Colonic mucosa (tissue), 4 donors: ENCODE measurements around the gene CHRNA9. TPM values are rescaled to one million over a fixed set of nuclear protein-coding genes. Genes with fewer than 3 reads are reported as not detected.

Experiments
- DNase-seq: peaks from one replicate; pipeline ENCODE4 v3.0.0-alpha.2; 2020
- H3K27ac ChIP-seq: fragments of 200-600 bp; one replicate; pipeline ENCODE4 v1.8.0; 2021
- H3K27me3 ChIP-seq: fragments of 200-600 bp; one replicate; pipeline ENCODE4 v1.8.0; 2021
- H3K36me3 ChIP-seq: fragments of 200-600 bp; one replicate; pipeline ENCODE4 v1.8.0; 2021
- H3K4me1 ChIP-seq: fragments of 200-600 bp; one replicate; pipeline ENCODE4 v1.8.0; 2021; ENCODE audit warnings: mild to moderate bottlenecking
- H3K4me3 ChIP-seq: fragments of 200-600 bp; one replicate; pipeline ENCODE4 v1.8.0; 2021
- H3K9ac ChIP-seq, 2 donors: one replicate each; pipeline ENCODE4 v1.7.0; 2013; ENCODE audit warnings: control low read depth in 2 of 2, low read depth in 2 of 2, low read length in 2 of 2
- H3K9me3 ChIP-seq: fragments of 200-600 bp; one replicate; pipeline ENCODE4 v1.8.0; 2021
- intact Hi-C: fragments of 100-400 bp; cut with DNase I; formaldehyde crosslinking; loops from one replicate; pipeline ENCODE4 v1.14.1; 2022
- total RNA-seq, 2 donors: library from RNA; stranded (reverse); fragmentation: NEBNext Ultra II Directional in 1 of 2; extraction: Animal tissue kit (Norgen Biotek cat#: 25700) in 1 of 2; gene quantifications; one replicate each; pipeline ENCODE4 v1.2.1, GENCODE V29; 2021
- TF ChIP-seq, protein P1 (sequence below): fragments of 200-600 bp; IDR thresholded peaks from one replicate; pipeline ENCODE4 v1.8.0; 2022; ENCODE audit warnings: antibody characterized with exemption, mild to moderate bottlenecking
- donor health status: healthy.
- donor health status: DM: no; HTN: no; CAD: no.
- donor health status: DM: no; HTN: no; CAD: no.

Gene CHRNA9
- total RNA-seq, 2 donors from 2014 or later: not detected

DNA sequence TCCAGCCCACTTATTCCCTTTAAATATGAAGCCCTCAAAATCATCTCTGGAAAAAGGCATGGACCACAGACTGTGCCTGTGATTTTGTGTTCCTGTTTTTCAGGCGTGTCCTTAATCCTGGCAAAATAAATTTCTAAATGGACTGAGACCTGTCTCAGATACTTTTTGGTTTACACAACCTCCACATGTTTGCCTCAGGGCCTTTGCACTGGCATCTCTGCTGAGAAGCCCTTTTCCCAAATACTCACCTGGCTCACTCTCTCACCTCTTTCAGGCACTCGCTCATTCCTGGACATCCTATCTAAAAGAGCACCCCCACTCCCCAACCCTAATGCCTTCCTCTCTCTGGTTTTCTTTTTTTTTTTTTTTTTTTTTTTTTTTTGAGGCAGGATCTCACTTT, 40.5 kb downstream of the CHRNA9 start:
- H3K27ac ChIP-seq: no peak overlapping the region
- DNase-seq: no peak

DNA sequence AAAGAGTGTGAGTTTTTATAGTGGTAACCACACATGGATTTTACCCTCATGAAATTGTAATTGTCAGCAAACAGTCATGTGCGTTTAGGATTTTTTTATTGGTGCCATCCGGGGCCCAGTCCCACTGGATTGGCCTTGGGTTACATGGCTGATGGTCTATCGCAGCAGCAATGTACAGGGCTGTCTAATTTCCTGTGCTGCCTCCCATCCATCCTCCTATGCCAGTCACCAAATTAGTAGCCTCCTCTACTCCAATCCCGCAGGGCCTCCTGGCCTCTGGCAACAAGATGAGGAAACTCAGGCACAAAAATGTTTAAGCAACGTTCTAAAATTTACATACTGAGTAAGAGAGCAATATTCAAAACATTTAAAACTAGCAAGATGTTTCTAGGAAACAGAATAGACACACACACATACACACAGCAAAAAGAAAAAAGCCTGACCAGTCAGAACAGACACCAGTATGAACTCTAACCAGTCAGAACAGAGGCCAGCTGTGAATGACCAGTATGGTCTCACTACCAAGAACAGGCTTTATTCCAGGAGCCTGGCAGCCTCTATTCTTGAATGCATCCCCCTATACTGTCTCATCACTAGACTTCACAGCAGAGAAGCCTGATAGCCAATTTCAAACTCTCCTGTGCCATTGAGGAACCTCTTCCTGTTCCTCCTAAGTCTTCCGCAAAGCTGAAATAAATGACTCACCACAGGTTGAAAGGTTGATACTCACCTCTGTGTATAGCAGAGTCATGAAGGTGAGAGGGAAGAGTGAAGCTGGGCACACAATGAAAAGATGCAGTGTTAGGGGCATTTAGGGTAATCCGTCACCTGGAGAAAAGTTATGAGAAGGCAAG, 42.6 kb downstream of the CHRNA9 start:
- Histone ChIP-seq H3K27ac (peak overlapping the region; percentile 80), H3K4me3 (no peak overlapping the region), H3K9ac (peak overlapping the region in 1 of 2 donors; percentile 32), H3K27me3 (no peaks in the 10 kb centered on the region), H3K9me3 (no peaks in the 10 kb centered on the region), H3K4me1 (no peaks in the 10 kb centered on the region), H3K36me3 (no peaks in the 10 kb centered on the region)
- intact Hi-C loops: no loop called here
- peak; percentile 60 for DNase-seq
- TF ChIP-seq, protein P1, sequence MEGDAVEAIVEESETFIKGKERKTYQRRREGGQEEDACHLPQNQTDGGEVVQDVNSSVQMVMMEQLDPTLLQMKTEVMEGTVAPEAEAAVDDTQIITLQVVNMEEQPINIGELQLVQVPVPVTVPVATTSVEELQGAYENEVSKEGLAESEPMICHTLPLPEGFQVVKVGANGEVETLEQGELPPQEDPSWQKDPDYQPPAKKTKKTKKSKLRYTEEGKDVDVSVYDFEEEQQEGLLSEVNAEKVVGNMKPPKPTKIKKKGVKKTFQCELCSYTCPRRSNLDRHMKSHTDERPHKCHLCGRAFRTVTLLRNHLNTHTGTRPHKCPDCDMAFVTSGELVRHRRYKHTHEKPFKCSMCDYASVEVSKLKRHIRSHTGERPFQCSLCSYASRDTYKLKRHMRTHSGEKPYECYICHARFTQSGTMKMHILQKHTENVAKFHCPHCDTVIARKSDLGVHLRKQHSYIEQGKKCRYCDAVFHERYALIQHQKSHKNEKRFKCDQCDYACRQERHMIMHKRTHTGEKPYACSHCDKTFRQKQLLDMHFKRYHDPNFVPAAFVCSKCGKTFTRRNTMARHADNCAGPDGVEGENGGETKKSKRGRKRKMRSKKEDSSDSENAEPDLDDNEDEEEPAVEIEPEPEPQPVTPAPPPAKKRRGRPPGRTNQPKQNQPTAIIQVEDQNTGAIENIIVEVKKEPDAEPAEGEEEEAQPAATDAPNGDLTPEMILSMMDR: no peak

More for the DNA sequence above, 40.5 kb downstream of the CHRNA9 start:
- Histone ChIP-seq H3K4me1 (no peaks in the 10 kb centered on the region), H3K9me3 (no peaks in the 10 kb centered on the region), H3K9ac (no peak overlapping the region), H3K4me3 (no peak overlapping the region), H3K27me3 (no peaks in the 10 kb centered on the region), H3K36me3 (no peaks in the 10 kb centered on the region)
- intact Hi-C loops: no loop called here
- TF ChIP-seq, protein P1: no peak

DNA sequence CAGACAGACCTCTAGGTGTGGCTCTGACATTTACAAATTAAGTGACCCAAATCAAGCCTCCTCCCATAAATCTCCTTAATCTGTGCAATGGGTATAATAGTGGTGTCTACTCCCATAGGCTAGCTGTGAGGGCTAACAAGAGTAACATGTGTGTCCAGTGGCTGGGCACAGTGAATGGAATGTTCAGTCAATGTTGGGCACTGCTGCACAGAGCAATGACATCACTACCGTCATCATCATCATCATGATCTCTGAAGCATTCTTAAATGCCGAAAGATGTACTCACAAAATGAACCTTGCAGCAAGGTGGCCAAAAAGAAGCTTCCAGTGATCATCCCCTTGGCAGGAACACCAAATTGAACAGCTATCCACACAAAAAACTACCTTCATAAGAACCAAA, 43.5 kb downstream of the CHRNA9 start:
- intact Hi-C loops: no loop called here
- TF ChIP-seq, protein P1: no peak

DNA sequence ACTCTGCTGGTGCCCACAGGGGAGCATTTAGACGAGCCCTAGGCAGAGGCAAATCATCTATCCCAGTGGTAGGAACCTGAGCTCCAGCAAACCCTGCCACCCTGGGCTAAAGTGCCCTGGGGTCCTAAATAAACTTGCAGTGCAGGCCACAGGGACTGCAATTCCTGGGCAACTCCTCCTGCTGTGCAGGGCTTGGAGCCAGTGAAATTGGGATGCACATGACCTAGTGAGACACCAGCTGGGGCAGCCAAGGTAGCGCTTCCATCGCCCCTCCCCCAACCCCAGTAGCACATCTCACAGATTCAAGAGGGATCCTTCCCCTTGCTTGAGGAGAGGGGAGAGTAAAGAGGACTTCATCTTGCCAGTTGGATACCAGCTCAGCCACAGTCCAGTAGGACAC, 44.1 kb downstream of the CHRNA9 start:
- Histone ChIP-seq H3K4me3 (no peak overlapping the region), H3K4me1 (no peaks in the 10 kb centered on the region), H3K9me3 (no peaks in the 10 kb centered on the region), H3K9ac (no peak overlapping the region), H3K27ac (no peak overlapping the region), H3K27me3 (no peaks in the 10 kb centered on the region), H3K36me3 (no peaks in the 10 kb centered on the region)
- DNase-seq: no peak
- TF ChIP-seq, protein P1: no peak
- intact Hi-C loops: no loop called here

More for the DNA sequence above, 43.5 kb downstream of the CHRNA9 start:
- H3K36me3 ChIP-seq: no peaks in the 10 kb centered on the region
- DNase-seq: no peak
- no peak overlapping the region for H3K4me3 ChIP-seq
- no peak overlapping the region for H3K9ac ChIP-seq
- peak overlapping the region; percentile 80 for H3K27ac ChIP-seq
- H3K4me1 ChIP-seq: no peaks in the 10 kb centered on the region
- no peaks in the 10 kb centered on the region for H3K27me3 ChIP-seq
- H3K9me3 ChIP-seq: no peaks in the 10 kb centered on the region

DNA sequence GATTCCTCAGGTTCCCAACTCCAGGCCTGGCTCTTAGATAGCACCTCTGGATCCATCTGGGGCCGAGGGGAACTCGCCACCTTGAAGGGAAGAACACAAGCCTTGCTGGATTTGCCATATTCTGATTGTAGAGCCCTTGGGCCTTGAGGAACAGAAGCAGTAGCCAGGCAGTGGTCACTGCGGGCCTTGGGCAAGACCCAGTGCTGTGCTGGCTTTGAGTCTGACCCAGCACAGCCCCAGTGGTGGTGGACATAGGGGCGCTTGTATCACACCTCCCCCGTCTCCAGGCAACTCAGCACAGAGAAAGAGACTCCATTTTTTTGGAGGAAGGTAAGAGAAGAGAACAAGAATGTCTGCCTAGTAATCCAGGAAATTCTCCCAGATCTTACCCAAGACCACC, 45.5 kb downstream of the CHRNA9 start:
- no peak overlapping the region for H3K4me3 ChIP-seq
- intact Hi-C loops: no loop called here
- no peaks in the 10 kb centered on the region for H3K27me3 ChIP-seq
- no peak overlapping the region for H3K27ac ChIP-seq
- no peak overlapping the region for H3K9ac ChIP-seq
- DNase-seq: no peak
- no peaks in the 10 kb centered on the region for H3K4me1 ChIP-seq
- TF ChIP-seq, protein P1: no peak
- no peaks in the 10 kb centered on the region for H3K36me3 ChIP-seq
- H3K9me3 ChIP-seq: no peaks in the 10 kb centered on the region
